CD8-positive, alpha-beta memory T cell (primary cell): ENCODE results near the gene PPARD. TPM values are rescaled to one million over a fixed set of nuclear protein-coding genes. Genes with fewer than 3 reads are reported as not detected.
"Not testable (repeated sequence)": the region's sequence is repeated elsewhere in the genome, so short reads cannot be mapped to it uniquely, and the experiment has no call there.

ENCODE experiments used
- CTCF ChIA-PET: fragments of 350-600 bp; sonication (Branson Sonifier 250); formaldehyde crosslinking; loops from one replicate; lab custom pipeline; 2021; ENCODE audit warnings: antibody characterized with exemption; lab: Charles Lee
- POLR2A ChIA-PET: fragments of 350-600 bp; sonication (Branson Sonifier 250); formaldehyde crosslinking; loops from one replicate; lab custom pipeline; 2021; ENCODE audit warnings: antibody characterized with exemption; lab: Charles Lee
- DNase-seq, 5 donors: peaks; one replicate each; pipeline versions ENCODE4 v3.0.0 to v3.0.0-alpha.2; 2020 to 2022; ENCODE audit warnings: mixed read lengths in 1 of 5
- H3K27ac ChIP-seq: one replicate; pipeline ENCODE4 v1.7.0; 2013; ENCODE audit warnings: low read depth, mild to moderate bottlenecking, low read length, moderate library complexity
- H3K27me3 ChIP-seq: 2 replicates; pipeline ENCODE4 v1.7.0; 2013; ENCODE audit warnings: low read length, mild to moderate bottlenecking; ENCODE audit not compliant: insufficient read depth, poor library complexity, severe bottlenecking
- H3K36me3 ChIP-seq: 2 replicates; pipeline ENCODE4 v1.7.0; 2013; ENCODE audit warnings: mild to moderate bottlenecking, low read length, moderate library complexity; ENCODE audit not compliant: insufficient read depth
- H3K4me1 ChIP-seq: 2 replicates; pipeline ENCODE4 v1.7.0; 2013; ENCODE audit warnings: mild to moderate bottlenecking, low read length, moderate library complexity; ENCODE audit not compliant: insufficient read depth
- H3K4me3 ChIP-seq: 2 replicates; pipeline ENCODE4 v1.7.0; 2013; ENCODE audit warnings: mild to moderate bottlenecking, low read length
- H3K9me3 ChIP-seq: 2 replicates; pipeline ENCODE4 v1.7.0; 2013; ENCODE audit warnings: mild to moderate bottlenecking, low read length
- H3K27ac Mint-ChIP-seq, 8 donors: one replicate each; pipeline ENCODE4 v1.8.0; 2020 to 2021; ENCODE audit warnings: mixed read lengths in 8 of 8, mild to moderate bottlenecking in 6 of 8, inconsistent platforms in 3 of 8, moderate library complexity in 3 of 8
- H3K27me3 Mint-ChIP-seq, 2 donors: one replicate each; pipeline ENCODE4 v1.8.0; 2020 to 2021; ENCODE audit warnings: mixed read lengths in 2 of 2, mild to moderate bottlenecking in 1 of 2, moderate library complexity in 1 of 2
- H3K36me3 Mint-ChIP-seq, 3 donors: one replicate each; pipeline ENCODE4 v1.8.0; 2020 to 2021; ENCODE audit warnings: mixed read lengths in 3 of 3, inconsistent platforms in 1 of 3, mild to moderate bottlenecking in 1 of 3
- H3K4me1 Mint-ChIP-seq, 3 donors: one replicate each; pipeline ENCODE4 v1.8.0; 2020 to 2021; ENCODE audit warnings: mixed read lengths in 3 of 3, inconsistent platforms in 1 of 3, mild to moderate bottlenecking in 1 of 3
- H3K4me3 Mint-ChIP-seq, 7 donors: one replicate each; pipeline ENCODE4 v1.8.0; 2020 to 2021; ENCODE audit warnings: mixed read lengths in 7 of 7, mild to moderate bottlenecking in 6 of 7, moderate library complexity in 4 of 7, inconsistent platforms in 2 of 7
- H3K9me3 Mint-ChIP-seq, 5 donors: one replicate each; pipeline ENCODE4 v1.8.0; 2020 to 2022; ENCODE audit warnings: mixed read lengths in 5 of 5, mild to moderate bottlenecking in 3 of 5, moderate library complexity in 2 of 5, inconsistent platforms in 1 of 5
- polyA plus RNA-seq: library from polyadenylated mRNA; unstranded; fragments of 300-500 nt; fragmentation: Illumina TruSeq; gene quantifications from one replicate; pipeline ENCODE4 v1.2.3, GENCODE V29; 2021
- total RNA-seq, 2 experiments: library from RNA; stranded (reverse); gene quantifications; one replicate each; pipeline ENCODE4 v1.2.3, GENCODE V29; 2021

Gene PPARD
- total and polyA plus RNA-seq, 3 experiments from 2014 or later, result 7.7 to 16.2 (median 14.8) TPM

GRCh38 chr6:35321091-35321490 is 21.3 kb upstream of the PPARD start:
- H3K4me3 Mint-ChIP-seq, result no peak overlapping the region
- Histone ChIP-seq H3K4me3 (no peak overlapping the region), H3K9me3 (no peaks in the 10 kb centered on the region), H3K4me1 (peaks cover 10% of the 10 kb centered on the region), H3K27me3 (no peaks in the 10 kb centered on the region), H3K36me3 (peaks cover 78% of the 10 kb centered on the region), H3K27ac (no peak overlapping the region)
- H3K4me1 Mint-ChIP-seq, result peaks cover 16 to 26% (median 24%) of the 10 kb centered on the region in 3 donors
- H3K27me3 Mint-ChIP-seq, result no peaks in the 10 kb centered on the region
- no peak for DNase-seq
- CTCF ChIA-PET, result interaction anchor here (0.8 to 18.1 kb wide), 2 partner anchors 21 to 26 kb away, joined by 3 to 295 read pairs; partner anchors contain the start of gene DEF6
- H3K9me3 Mint-ChIP-seq, result peaks cover 0 to 1% (median 0%) of the 10 kb centered on the region in 5 donors
- POLR2A ChIA-PET, result no interaction called here
- peak overlapping the region in 2 of 8 donors; percentile 24 to 26 for H3K27ac Mint-ChIP-seq
- H3K36me3 Mint-ChIP-seq, result peaks cover 18 to 82% (median 33%) of the 10 kb centered on the region in 3 donors

DNA sequence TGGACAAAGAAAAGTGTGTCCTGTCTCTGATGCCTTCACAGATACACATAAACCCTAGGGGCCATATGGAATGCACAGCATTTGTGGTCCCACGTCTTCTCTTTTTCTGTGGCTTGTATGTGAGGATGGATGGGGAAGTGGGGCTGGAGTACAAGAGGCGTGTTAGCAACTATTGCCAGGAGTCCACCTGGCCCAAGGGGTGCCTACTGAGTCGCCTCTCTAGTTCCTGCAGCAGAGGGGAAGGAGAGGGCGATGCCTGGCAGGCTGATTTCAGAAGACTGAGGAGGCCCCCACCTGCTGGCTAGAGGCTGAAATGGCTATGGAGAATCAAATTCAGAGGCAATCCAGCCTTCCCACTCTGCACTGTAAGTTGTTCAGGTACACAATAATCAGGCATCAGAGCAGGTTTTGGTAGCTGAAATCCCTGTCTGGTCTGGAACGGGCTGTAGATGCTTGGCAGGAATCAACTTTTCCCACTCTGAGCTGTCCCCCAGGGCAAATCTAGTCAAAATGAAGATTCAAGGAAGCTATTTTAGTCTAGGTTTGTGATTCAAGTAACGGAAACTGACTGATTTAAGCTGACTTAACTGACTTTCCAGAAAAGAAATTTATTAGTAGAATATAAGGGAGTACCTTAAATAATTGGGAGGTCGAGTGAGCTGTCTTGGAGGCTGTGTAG is 14.9 kb upstream of the PPARD start:
- Histone ChIP-seq H3K9me3 (no peaks in the 10 kb centered on the region), H3K27ac (no peak overlapping the region), H3K27me3 (no peaks in the 10 kb centered on the region), H3K4me3 (no peak overlapping the region), H3K36me3 (peaks cover 17% of the 10 kb centered on the region), H3K4me1 (peaks cover 18% of the 10 kb centered on the region)
- ChIA-PET POLR2A (interaction anchor here (0.7 to 2.7 kb wide), 5 partner anchors 17 to 1987 kb away, joined by 3 to 9 read pairs (median 4); partner anchors contain the start of gene DEF6), CTCF (interaction anchor here (0.6 to 18.1 kb wide), 19 partner anchors 9 to 1266 kb away, joined by 3 to 295 read pairs (median 6); partner anchors contain the start of genes DEF6, FANCE, PPARD and RPL10A)
- peak overlapping the region; percentile 69 to 92 (median 89) for H3K27ac Mint-ChIP-seq
- peak overlapping the region in 1 of 7 donors; percentile 51 for H3K4me3 Mint-ChIP-seq
- no peaks in the 10 kb centered on the region for H3K27me3 Mint-ChIP-seq
- peaks cover 0 to 33% (median 7%) of the 10 kb centered on the region in 3 donors for H3K36me3 Mint-ChIP-seq
- peaks cover 19 to 21% (median 20%) of the 10 kb centered on the region in 3 donors for H3K4me1 Mint-ChIP-seq
- no peaks in the 10 kb centered on the region for H3K9me3 Mint-ChIP-seq
- DNase-seq, result peak; percentile 57 to 84 (median 69)

GRCh38 chr6:35328108-35328723 is 14.1 kb upstream of the PPARD start:
- Histone ChIP-seq H3K4me3 (no peak overlapping the region), H3K9me3 (no peaks in the 10 kb centered on the region), H3K4me1 (peaks cover 23% of the 10 kb centered on the region), H3K36me3 (peaks cover 9% of the 10 kb centered on the region), H3K27ac (no peak overlapping the region), H3K27me3 (no peaks in the 10 kb centered on the region)
- POLR2A ChIA-PET, result interaction anchor here (0.6 to 2.7 kb wide), 6 partner anchors 13 to 1986 kb away, joined by 3 to 9 read pairs (median 4); partner anchors contain the start of gene DEF6
- Mint-ChIP-seq H3K9me3 (no peaks in the 10 kb centered on the region), H3K27me3 (no peaks in the 10 kb centered on the region), H3K27ac (peak overlapping the region in 6 of 8 donors; percentile 17 to 81 (median 70)), H3K4me3 (no peak overlapping the region), H3K36me3 (peaks cover 0 to 28% (median 5%) of the 10 kb centered on the region in 3 donors), H3K4me1 (peaks cover 19 to 27% (median 22%) of the 10 kb centered on the region in 3 donors)
- DNase-seq, result no peak
- CTCF ChIA-PET, result interaction anchor here (0.6 to 18.1 kb wide), 19 partner anchors 9 to 1265 kb away, joined by 3 to 295 read pairs (median 6); partner anchors contain the start of genes DEF6, FANCE, PPARD and RPL10A

DNA sequence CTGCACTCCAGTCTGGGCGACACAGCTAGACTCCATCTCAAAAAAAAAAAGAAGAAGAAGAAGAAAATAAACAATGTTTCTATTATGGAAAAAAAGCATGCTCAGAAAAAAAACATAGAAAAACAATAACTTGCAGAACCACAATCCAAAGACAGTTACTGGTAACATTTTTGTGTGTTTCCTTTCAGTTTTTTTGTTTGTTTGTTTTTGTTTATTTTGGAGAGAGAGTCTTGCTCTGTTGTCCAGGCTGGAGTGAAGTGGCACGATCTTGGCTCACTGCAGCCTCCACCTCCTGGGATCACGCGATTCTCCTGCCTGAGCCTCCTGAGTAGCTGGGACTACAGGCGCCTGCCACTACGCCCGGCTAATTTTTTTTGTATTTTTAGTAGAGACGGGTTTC is 13.4 kb upstream of the PPARD start:
- H3K27ac Mint-ChIP-seq, result peak overlapping the region in 2 of 8 donors; percentile 17 to 64
- POLR2A ChIA-PET, result interaction anchor here (0.6 to 2.7 kb wide), 2 partner anchors 13 to 26 kb away, joined by 3 to 9 read pairs; no protein-coding TSS in a partner anchor

DNA sequence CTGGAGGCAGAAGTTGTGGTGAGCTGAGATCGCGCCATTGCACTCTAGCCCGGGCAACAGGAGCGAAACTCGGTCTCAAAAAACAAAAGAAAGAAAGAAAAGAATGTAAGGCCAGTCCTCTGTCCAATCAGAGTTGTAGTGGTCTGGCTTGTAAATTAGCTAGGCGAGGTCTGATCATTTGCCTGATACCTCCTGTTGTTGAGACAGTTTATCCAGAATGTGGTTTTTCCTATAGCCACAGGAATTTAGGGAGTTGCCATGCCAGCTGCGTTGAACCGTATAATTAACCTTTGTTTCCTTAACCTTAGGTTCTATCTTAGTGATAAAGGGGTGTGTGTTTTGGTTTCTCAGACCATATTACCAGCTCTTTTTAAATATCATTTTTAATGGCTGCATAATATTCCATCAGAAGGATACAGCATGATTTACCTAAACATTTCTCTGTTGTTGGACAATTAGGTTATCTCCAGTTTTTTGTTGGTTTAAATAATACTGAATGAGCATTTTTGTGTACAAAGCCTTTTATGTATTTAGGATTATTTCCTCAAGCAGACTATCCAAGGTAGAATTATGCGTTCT is 11.7 kb upstream of the PPARD start:
- CTCF ChIA-PET, result interaction anchor here (1.2 to 18.1 kb wide), 4 partner anchors 11 to 137 kb away, joined by 4 to 295 read pairs (median 23); partner anchors contain the start of genes DEF6, FANCE, PPARD and RPL10A
- Histone ChIP-seq H3K27me3 (no peaks in the 10 kb centered on the region), H3K9me3 (no peaks in the 10 kb centered on the region), H3K27ac (no peak overlapping the region), H3K36me3 (no peaks in the 10 kb centered on the region), H3K4me1 (peaks cover 23% of the 10 kb centered on the region), H3K4me3 (no peak overlapping the region)
- Mint-ChIP-seq H3K9me3 (peaks cover 0 to 14% (median 7%) of the 10 kb centered on the region in 5 donors), H3K4me3 (no peak overlapping the region), H3K36me3 (peaks cover 0 to 15% (median 5%) of the 10 kb centered on the region in 3 donors), H3K4me1 (peaks cover 19 to 28% (median 22%) of the 10 kb centered on the region in 3 donors), H3K27ac (peak overlapping the region in 1 of 8 donors; percentile 21), H3K27me3 (no peaks in the 10 kb centered on the region)
- POLR2A ChIA-PET, result no interaction called here
- no peak for DNase-seq

More for the DNA sequence above, 13.4 kb upstream of the PPARD start:
- H3K27ac ChIP-seq, DNase-seq, H3K4me3 Mint-ChIP-seq, H3K4me3 ChIP-seq, H3K27me3 Mint-ChIP-seq, H3K27me3 ChIP-seq, H3K9me3 ChIP-seq, H3K36me3 ChIP-seq, H3K9me3 Mint-ChIP-seq: not testable (repeated sequence)
- Mint-ChIP-seq H3K36me3 (peaks cover 0 to 24% (median 5%) of the 10 kb centered on the region in 3 donors), H3K4me1 (peaks cover 19 to 28% (median 22%) of the 10 kb centered on the region in 3 donors)
- CTCF ChIA-PET, result interaction anchor here (1.2 to 18.1 kb wide), 6 partner anchors 14 to 138 kb away, joined by 5 to 295 read pairs (median 15); partner anchors contain the start of genes DEF6, FANCE and PPARD
- peaks cover 23% of the 10 kb centered on the region for H3K4me1 ChIP-seq

DNA sequence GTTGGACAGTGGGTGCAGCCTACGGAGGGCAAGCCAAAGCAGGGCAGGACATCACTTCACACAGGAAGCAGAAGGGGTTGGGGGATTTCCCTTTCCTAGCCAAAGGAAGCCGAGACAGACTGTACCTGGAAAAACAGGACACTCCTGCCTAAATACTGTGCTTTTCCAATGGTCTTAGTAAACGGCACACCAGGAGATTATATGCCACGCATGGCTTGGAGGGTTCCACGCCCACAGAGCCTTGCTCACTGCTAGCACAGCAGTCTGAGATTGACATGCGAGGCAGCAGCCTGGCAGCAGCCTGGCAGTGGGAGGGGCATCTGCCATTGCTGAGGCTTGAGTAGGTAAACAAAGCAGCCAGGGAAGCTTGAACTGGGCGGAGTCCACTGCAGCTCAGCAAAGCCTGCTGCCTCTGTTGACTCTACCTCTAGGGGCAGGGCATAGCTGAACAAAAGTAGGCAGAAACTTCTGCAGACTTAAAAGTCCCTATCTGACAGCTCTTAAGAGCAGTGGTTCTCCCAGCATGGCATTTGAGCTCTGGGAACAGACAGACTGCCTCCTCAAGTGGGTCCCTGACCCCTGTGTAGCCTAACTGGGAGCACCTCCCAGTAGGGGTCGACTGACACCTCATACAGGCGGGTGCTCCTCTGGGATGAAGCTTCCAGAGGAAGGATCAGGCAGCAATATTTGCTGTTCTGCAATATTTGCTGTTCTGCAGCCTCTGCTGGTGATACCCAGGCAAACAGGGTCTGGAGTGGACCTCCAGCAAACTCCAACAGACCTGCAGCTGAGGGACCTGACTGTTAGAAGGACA is 10.1 kb upstream of the PPARD start:
- ChIA-PET POLR2A (interaction anchor here (0.6 to 0.9 kb wide), 2 partner anchors 10 to 28 kb away, joined by 3 read pairs; no protein-coding TSS in a partner anchor), CTCF (interaction anchor here (0.7 to 18.1 kb wide), 7 partner anchors 9 to 135 kb away, joined by 3 to 295 read pairs (median 7); partner anchors contain the start of genes DEF6, FANCE, PPARD and RPL10A)
- H3K9me3 ChIP-seq, H3K27ac ChIP-seq, H3K36me3 ChIP-seq, H3K27me3 ChIP-seq, H3K27me3 Mint-ChIP-seq, H3K4me3 ChIP-seq: not testable (repeated sequence)
- Mint-ChIP-seq H3K27ac (peak overlapping the region in 6 of 8 donors; percentile 40 to 88 (median 60)), H3K4me3 (peak overlapping the region in 5 of 7 donors; percentile 19 to 52 (median 25)), H3K4me1 (peaks cover 18 to 30% (median 23%) of the 10 kb centered on the region in 3 donors), H3K36me3 (peaks cover 0 to 14% (median 5%) of the 10 kb centered on the region in 3 donors), H3K9me3 (peaks cover 0 to 16% (median 9%) of the 10 kb centered on the region in 5 donors)
- peak in 4 of 5 donors; percentile 43 to 80 (median 69) for DNase-seq
- H3K4me1 ChIP-seq, result peaks cover 18% of the 10 kb centered on the region
